Endothelial cell of umbilical vein (primary cell): ENCODE data around the gene ANKRD13D. TPM values are rescaled to one million over a fixed set of nuclear protein-coding genes. Genes with fewer than 3 reads are reported as not detected.

Experiments
- BruUV-seq: library from RNA; stranded (reverse); fragments of 400-500 nt; replicated peaks from 2 replicates; lab custom pipeline; 2021; lab: Mats Ljungman, UMichigan
- CTCF ChIA-PET: fragments of 300-600, 350-600 bp; sonication (Branson Sonifier 250); formaldehyde crosslinking; loops from one replicate; lab custom pipeline; 2021; ENCODE audit warnings: antibody characterized with exemption, inconsistent platforms; lab: Charles Lee
- POLR2A ChIA-PET: fragments of 300-600, 350-600 bp; sonication (Branson Sonifier 250); formaldehyde crosslinking; loops from one replicate; lab custom pipeline; 2021; ENCODE audit warnings: antibody characterized with exemption, inconsistent platforms; lab: Charles Lee
- DNase-seq: peaks from one replicate; pipeline ENCODE4 v3.0.0-alpha.2; 2011; ENCODE audit warnings: low read depth, low spot score
- FAIRE-seq: peaks from 2 replicates; lab custom pipeline; 2011; peaks lifted over from hg19 to GRCh38; lab: Jason Lieb, UNC
- H2AFZ ChIP-seq: 2 replicates; pipeline ENCODE4 v1.6.0; 2012; ENCODE audit warnings: low read depth, low read length, control low read depth, inconsistent platforms
- H3K27ac ChIP-seq: 2 replicates; pipeline ENCODE4 v1.5.1; 2011; ENCODE audit warnings: low read depth, mild to moderate bottlenecking, control low read depth, low read length, moderate library complexity; ENCODE audit not compliant: insufficient read depth
- H3K27me3 ChIP-seq, 2 experiments: 2 replicates each; pipeline versions ENCODE4 v1.6.0 to v1.6.1; 2011; ENCODE audit warnings: low read length in 2 of 2, mixed read lengths in 1 of 2; ENCODE audit not compliant: control insufficient read depth in 2 of 2, insufficient read depth in 2 of 2
- H3K36me3 ChIP-seq, 2 experiments: 2 replicates in 1 of 2; 3 replicates in 1 of 2; pipeline ENCODE4 v1.5.1; 2011; ENCODE audit warnings: low read length in 2 of 2, mild to moderate bottlenecking in 1 of 2, moderate library complexity in 1 of 2; ENCODE audit not compliant: control insufficient read depth in 2 of 2, insufficient read depth in 2 of 2; ENCODE audit errors: extremely low read depth in 1 of 2
- H3K4me1 ChIP-seq: 3 replicates; pipeline ENCODE4 v1.5.1; 2011; ENCODE audit warnings: mild to moderate bottlenecking, low read length; ENCODE audit not compliant: control insufficient read depth, insufficient read depth; ENCODE audit errors: extremely low read depth
- H3K4me2 ChIP-seq: 2 replicates; pipeline ENCODE4 v1.6.1; 2011; ENCODE audit warnings: low read length, control low read depth, mixed read lengths; ENCODE audit not compliant: insufficient read depth
- H3K4me3 ChIP-seq, 3 experiments: fragments of 200-600 bp in 1 of 3; sonication (generic), shearing (Covaris generic) in 1 of 3; replicated peaks in 1 of 3; 2 replicates each; pipeline ENCODE4 v1.5.1; 2011 to 2016; ENCODE audit warnings: control low read depth in 3 of 3, low read length in 3 of 3, mild to moderate bottlenecking in 2 of 3, inconsistent platforms in 1 of 3, low read depth in 1 of 3, moderate library complexity in 1 of 3; ENCODE audit not compliant: insufficient read depth in 1 of 3
- H3K79me2 ChIP-seq: 2 replicates; pipeline ENCODE4 v1.6.0; 2012; ENCODE audit warnings: low read length, inconsistent platforms; ENCODE audit not compliant: control insufficient read depth, insufficient read depth
- H3K9ac ChIP-seq: replicated peaks from 2 replicates; pipeline ENCODE3; 2011; ENCODE audit warnings: low read length, control low read depth; ENCODE audit not compliant: insufficient read depth; ENCODE audit errors: extremely low read depth
- H3K9me1 ChIP-seq: replicated peaks from 3 replicates; pipeline ENCODE4 v1.6.0; 2011; ENCODE audit warnings: mild to moderate bottlenecking, low read length; ENCODE audit not compliant: control insufficient read depth, insufficient read depth; ENCODE audit errors: extremely low read depth
- H3K9me3 ChIP-seq: replicated peaks from 2 replicates; pipeline ENCODE4 v1.5.1; 2012; ENCODE audit warnings: low read length, inconsistent platforms; ENCODE audit not compliant: control insufficient read depth, insufficient read depth
- H4K20me1 ChIP-seq: replicated peaks from 2 replicates; pipeline ENCODE3; 2011; ENCODE audit warnings: mild to moderate bottlenecking, low read length; ENCODE audit not compliant: control insufficient read depth, insufficient read depth; ENCODE audit errors: extremely low read depth
- CTCF ChIP-seq, 2 donors: IDR thresholded peaks; 1 replicate in 1 of 2; 2 replicates in 1 of 2; pipeline ENCODE4 v1.5.1; 2011; ENCODE audit warnings: low read length in 2 of 2, mild to moderate bottlenecking in 2 of 2, moderate library complexity in 2 of 2, control low read depth in 1 of 2, inconsistent platforms in 1 of 2, low read depth in 1 of 2; ENCODE audit not compliant: insufficient read depth in 1 of 2; ENCODE audit errors: extremely low read depth in 1 of 2
- EZH2 ChIP-seq: IDR thresholded peaks from 2 replicates; pipeline ENCODE4 v1.6.1; 2012; ENCODE audit warnings: borderline replicate concordance, low read depth, mild to moderate bottlenecking, moderate library complexity, low read length, inconsistent platforms; ENCODE audit not compliant: severe bottlenecking
- FOS ChIP-seq: IDR thresholded peaks from 2 replicates; pipeline ENCODE4 v1.6.1; 2011; ENCODE audit warnings: mild to moderate bottlenecking, low read length, moderate library complexity, borderline replicate concordance; ENCODE audit not compliant: insufficient read depth
- GATA2 ChIP-seq: IDR thresholded peaks from 2 replicates; pipeline ENCODE4 v1.7.0; 2011; ENCODE audit warnings: low read depth, mild to moderate bottlenecking, moderate library complexity, mixed read lengths, low read length; ENCODE audit not compliant: insufficient read length, insufficient read depth
- JUN ChIP-seq: IDR thresholded peaks from 2 replicates; pipeline ENCODE4 v1.6.1; 2011; ENCODE audit warnings: borderline replicate concordance, low read depth; ENCODE audit not compliant: insufficient read length, insufficient read depth
- MAX ChIP-seq: IDR thresholded peaks from 2 replicates; pipeline ENCODE4 v1.6.1; 2011; ENCODE audit not compliant: insufficient read depth, insufficient read length
- MYC ChIP-seq: IDR thresholded peaks from one replicate; pipeline ENCODE4 v1.6.1; 2011; ENCODE audit warnings: mild to moderate bottlenecking, low read depth, low read length
- POLR2A ChIP-seq: IDR thresholded peaks from 2 replicates; pipeline ENCODE4 v1.6.1; 2012; ENCODE audit warnings: low read depth, mild to moderate bottlenecking, control low read depth, low read length
- POLR2AphosphoS5 ChIP-seq: IDR thresholded peaks from 2 replicates; pipeline ENCODE4 v1.6.1; 2012; ENCODE audit warnings: low read depth, mild to moderate bottlenecking, control low read depth, low read length, moderate library complexity; ENCODE audit not compliant: insufficient read depth
- dilution Hi-C: fragments of 300-500 bp; cut with MboI; formaldehyde crosslinking; loops from one replicate; pipeline ENCODE4 v1.15.0; 2019; ENCODE audit warnings: low sequenced_read_pairs; ENCODE audit not compliant: extremely low pct_ligation_motif_present
- intact Hi-C: fragments of 100-400 bp; cut with micrococcal nuclease; formaldehyde crosslinking; loops from one replicate; pipeline ENCODE4 v1.10.0; 2022
- polyA plus RNA-seq, 4 experiments: library from polyadenylated mRNA; depleted of rRNA in 3 of 4; stranded (reverse) in 3 of 4; unstranded in 1 of 4; fragments of >200 nt; gene quantifications; 2 replicates each; pipeline versions ENCODE4 v1.2.1 to v1.2.3, GENCODE V29; 2011 to 2012; ENCODE audit warnings: missing spikeins in 1 of 4
- total RNA-seq: library from RNA; stranded (reverse); gene quantifications from 2 replicates; pipeline ENCODE4 v1.2.3, GENCODE V29; 2021

ANKRD13D gene
- total and polyA plus RNA-seq, 2 donors (not counting 3 experiments of a cell fraction or from before 2014, with no cell fraction given): 43.5 to 57.5 TPM

- Histone ChIP-seq H3K27me3 (no peaks in the 10 kb centered on the region), H4K20me1 (no peaks in the 10 kb centered on the region), H3K9me3 (no peaks in the 10 kb centered on the region), H2AFZ (no peak overlapping the region), H3K4me1 (peaks cover 3% of the 10 kb centered on the region), H3K9me1 (no peaks in the 10 kb centered on the region), H3K4me2 (no peak overlapping the region), H3K27ac (no peak overlapping the region), H3K4me3 (no peak overlapping the region), H3K36me3 (peaks cover 0 to 27% of the 10 kb centered on the region in 2 experiments), H3K9ac (no peak overlapping the region), H3K79me2 (peaks cover 8% of the 10 kb centered on the region)
- CTCF ChIA-PET: interaction anchor here (0.5 to 3.1 kb wide), 3 partner anchors 10 to 82 kb away, joined by 4 to 18 read pairs (median 4); no protein-coding TSS in a partner anchor
- DNase-seq (no peak), FAIRE-seq (no peak)
- BruUV-seq: no TSS peak
- no peak for TF ChIP-seq POLR2AphosphoS5
- no peak for TF ChIP-seq GATA2
- TF ChIP-seq FOS: no peak
- TF ChIP-seq EZH2: no peak
- TF ChIP-seq MAX: no peak
- no peak for TF ChIP-seq MYC
- TF ChIP-seq CTCF (IDR thresholded peaks at IDR 0.05; ENCODE audit: extremely low read depth in 1 of 2, insufficient read depth in 1 of 2, low read depth in 1 of 2, low read length in 2 of 2): no peak
- no peak for TF ChIP-seq POLR2A
- no peak for TF ChIP-seq JUN
- POLR2A ChIA-PET: no interaction called here
- dilution Hi-C loops (no loop called here), intact Hi-C loops (no loop called here)
These were observed 11.7 kb downstream of the ANKRD13D start for GRCh38 chr11:67300756-67301312.
